ENCODE data around the gene ADARB1.

The ADARB1 gene

GRCh38 chr21:45074818-45075595 is 627 bp downstream of the ADARB1 start:
- no peak for TF ChIP-seq ZNF70 (CRISPR knock-in tag; IDR thresholded peaks at IDR 0.05)
- no peak for TF ChIP-seq RARB (CRISPR knock-in tag; IDR thresholded peaks at IDR 0.05)
- TF ChIP-seq POU6F1 (CRISPR knock-in tag; IDR thresholded peaks at IDR 0.05; ENCODE audit: borderline replicate concordance, low read depth), result no peak
- TF ChIP-seq ZFP3 (CRISPR knock-in tag; IDR thresholded peaks at IDR 0.05), result no peak
- no peak for TF ChIP-seq SNAI2 (CRISPR knock-in tag; IDR thresholded peaks at IDR 0.05)
- TF ChIP-seq ESRRG (CRISPR knock-in tag; IDR thresholded peaks at IDR 0.05), result no peak
- ATAC-seq, result peak; percentile 29

GRCh38 chr21:45075596-45076244 is 1.3 kb downstream of the ADARB1 start:
- no peak for ATAC-seq
- TF ChIP-seq POU6F1 (CRISPR knock-in tag; IDR thresholded peaks at IDR 0.05; ENCODE audit: borderline replicate concordance, low read depth), result no peak
- TF ChIP-seq ISL1 (CRISPR knock-in tag; IDR thresholded peaks at IDR 0.05), result no peak
- no peak for TF ChIP-seq ESRRG (CRISPR knock-in tag; IDR thresholded peaks at IDR 0.05)
- no peak for TF ChIP-seq CSDC2 (CRISPR knock-in tag; IDR thresholded peaks at IDR 0.05)
- no peak for TF ChIP-seq TCF4 (CRISPR knock-in tag; IDR thresholded peaks at IDR 0.05; ENCODE audit: borderline replicate concordance)
- no peak for TF ChIP-seq TOX (CRISPR knock-in tag; IDR thresholded peaks at IDR 0.05; ENCODE audit: borderline replicate concordance)
- TF ChIP-seq ARNTL (CRISPR knock-in tag; IDR thresholded peaks at IDR 0.05; ENCODE audit: borderline replicate concordance, low read depth), result no peak
- TF ChIP-seq ZNF565 (CRISPR knock-in tag; conservative IDR thresholded peaks at IDR 0.05; ENCODE audit: low read depth), result no peak
- no peak for TF ChIP-seq PPARA (CRISPR knock-in tag; IDR thresholded peaks at IDR 0.05; ENCODE audit: borderline replicate concordance)
- no peak for TF ChIP-seq ZNF8 (CRISPR knock-in tag; IDR thresholded peaks at IDR 0.05)

- peak; percentile 22; the same call in 1 of the 3 replicates for ATAC-seq
- TF ChIP-seq TOX (CRISPR knock-in tag; IDR thresholded peaks at IDR 0.05; ENCODE audit: borderline replicate concordance) (no peak), RARB (CRISPR knock-in tag; IDR thresholded peaks at IDR 0.05) (no peak), ZNF8 (CRISPR knock-in tag; IDR thresholded peaks at IDR 0.05) (no peak), ZNF565 (CRISPR knock-in tag; conservative IDR thresholded peaks at IDR 0.05; ENCODE audit: low read depth) (no peak)
Observed at GRCh38 chr21:45076245-45076711, 1.9 kb downstream of the ADARB1 start.

- TF ChIP-seq BACH2 (CRISPR knock-in tag; IDR thresholded peaks at IDR 0.05; ENCODE audit: borderline replicate concordance), result no peak
- no peak for TF ChIP-seq ZNF565 (CRISPR knock-in tag; conservative IDR thresholded peaks at IDR 0.05; ENCODE audit: low read depth)
- TF ChIP-seq CREB5 (CRISPR knock-in tag; IDR thresholded peaks at IDR 0.05; ENCODE audit: low read depth), result no peak
- TF ChIP-seq TSHZ2 (CRISPR knock-in tag; IDR thresholded peaks at IDR 0.05), result no peak
- TF ChIP-seq PPARA (CRISPR knock-in tag; IDR thresholded peaks at IDR 0.05; ENCODE audit: borderline replicate concordance), result no peak
- no peak for TF ChIP-seq CSRNP3 (CRISPR knock-in tag; IDR thresholded peaks at IDR 0.05)
- TF ChIP-seq ESRRG (CRISPR knock-in tag; IDR thresholded peaks at IDR 0.05), result no peak
- no peak for TF ChIP-seq ZC3H10 (CRISPR knock-in tag; IDR thresholded peaks at IDR 0.05)
- TF ChIP-seq ZFP3 (CRISPR knock-in tag; IDR thresholded peaks at IDR 0.05), result no peak
- no peak for TF ChIP-seq TOX (CRISPR knock-in tag; IDR thresholded peaks at IDR 0.05; ENCODE audit: borderline replicate concordance)
- no peak for TF ChIP-seq ZNF8 (CRISPR knock-in tag; IDR thresholded peaks at IDR 0.05)
Observed at GRCh38 chr21:45078371-45078770, 4.0 kb downstream of the ADARB1 start.

More at GRCh38 chr21:45078371-45078770, 4.0 kb downstream of the ADARB1 start:
- ATAC-seq, result no peak
